Lower leg skin (tissue), 3 donors: ENCODE results near the gene LILRA6.

ENCODE experiments used
- POLR2A ChIP-seq, 2 donors: fragments of 450-650 bp; IDR thresholded peaks; one replicate each; pipeline ENCODE4 v1.6.1; 2016 to 2017; ENCODE audit warnings: antibody characterized with exemption in 2 of 2, mild to moderate bottlenecking in 1 of 2, moderate library complexity in 1 of 2
- TF ChIP-seq, protein P1 (sequence below), 3 donors: fragments of 450-650 bp; IDR thresholded peaks; one replicate each; pipeline ENCODE4 v1.5.1; 2016; ENCODE audit warnings: antibody characterized with exemption in 3 of 3, mild to moderate bottlenecking in 3 of 3, moderate library complexity in 2 of 3

DNA sequence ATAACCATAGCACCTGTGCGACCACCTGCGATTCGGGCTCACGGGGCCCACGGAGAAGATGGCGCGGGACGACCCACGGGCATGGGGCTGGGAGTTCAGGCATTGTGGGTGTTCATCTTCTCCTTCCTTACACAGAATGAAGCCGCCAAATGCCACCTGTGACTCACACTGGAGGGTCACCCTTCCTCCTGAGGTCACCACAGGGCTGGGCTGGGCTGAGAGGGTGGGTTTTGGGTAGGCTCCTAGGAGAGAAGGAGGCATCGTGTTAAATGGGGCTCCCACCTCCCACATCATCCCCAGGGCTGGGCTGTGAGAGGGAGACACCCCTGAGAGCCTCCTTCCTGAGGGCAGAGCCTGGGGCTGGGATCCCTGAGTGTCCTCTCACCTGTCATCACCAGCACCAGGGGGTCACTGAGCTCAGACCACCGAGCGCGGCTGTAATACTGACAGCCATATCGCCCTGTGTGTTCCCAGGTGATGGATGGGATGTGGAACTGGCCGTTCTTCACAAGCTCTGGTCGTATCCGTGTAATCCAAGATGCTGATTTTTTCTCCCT lies 36.9 kb upstream of the LILRA6 start:
- TF ChIP-seq, protein P1, sequence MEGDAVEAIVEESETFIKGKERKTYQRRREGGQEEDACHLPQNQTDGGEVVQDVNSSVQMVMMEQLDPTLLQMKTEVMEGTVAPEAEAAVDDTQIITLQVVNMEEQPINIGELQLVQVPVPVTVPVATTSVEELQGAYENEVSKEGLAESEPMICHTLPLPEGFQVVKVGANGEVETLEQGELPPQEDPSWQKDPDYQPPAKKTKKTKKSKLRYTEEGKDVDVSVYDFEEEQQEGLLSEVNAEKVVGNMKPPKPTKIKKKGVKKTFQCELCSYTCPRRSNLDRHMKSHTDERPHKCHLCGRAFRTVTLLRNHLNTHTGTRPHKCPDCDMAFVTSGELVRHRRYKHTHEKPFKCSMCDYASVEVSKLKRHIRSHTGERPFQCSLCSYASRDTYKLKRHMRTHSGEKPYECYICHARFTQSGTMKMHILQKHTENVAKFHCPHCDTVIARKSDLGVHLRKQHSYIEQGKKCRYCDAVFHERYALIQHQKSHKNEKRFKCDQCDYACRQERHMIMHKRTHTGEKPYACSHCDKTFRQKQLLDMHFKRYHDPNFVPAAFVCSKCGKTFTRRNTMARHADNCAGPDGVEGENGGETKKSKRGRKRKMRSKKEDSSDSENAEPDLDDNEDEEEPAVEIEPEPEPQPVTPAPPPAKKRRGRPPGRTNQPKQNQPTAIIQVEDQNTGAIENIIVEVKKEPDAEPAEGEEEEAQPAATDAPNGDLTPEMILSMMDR (IDR thresholded peaks at IDR 0.05) = no peak
- no peak for TF ChIP-seq POLR2A (IDR thresholded peaks at IDR 0.05)
